GM18517 (cell line): ENCODE data around the gene RAMP3.

Experiments
- ATAC-seq: cut with Tn5 transposase; IDR thresholded peaks from one replicate; pipeline ENCODE4 v1.9.1; 2021; ENCODE audit warnings: mild to moderate bottlenecking, moderate library complexity; ENCODE audit not compliant: unreplicated experiment

The RAMP3 gene

DNA sequence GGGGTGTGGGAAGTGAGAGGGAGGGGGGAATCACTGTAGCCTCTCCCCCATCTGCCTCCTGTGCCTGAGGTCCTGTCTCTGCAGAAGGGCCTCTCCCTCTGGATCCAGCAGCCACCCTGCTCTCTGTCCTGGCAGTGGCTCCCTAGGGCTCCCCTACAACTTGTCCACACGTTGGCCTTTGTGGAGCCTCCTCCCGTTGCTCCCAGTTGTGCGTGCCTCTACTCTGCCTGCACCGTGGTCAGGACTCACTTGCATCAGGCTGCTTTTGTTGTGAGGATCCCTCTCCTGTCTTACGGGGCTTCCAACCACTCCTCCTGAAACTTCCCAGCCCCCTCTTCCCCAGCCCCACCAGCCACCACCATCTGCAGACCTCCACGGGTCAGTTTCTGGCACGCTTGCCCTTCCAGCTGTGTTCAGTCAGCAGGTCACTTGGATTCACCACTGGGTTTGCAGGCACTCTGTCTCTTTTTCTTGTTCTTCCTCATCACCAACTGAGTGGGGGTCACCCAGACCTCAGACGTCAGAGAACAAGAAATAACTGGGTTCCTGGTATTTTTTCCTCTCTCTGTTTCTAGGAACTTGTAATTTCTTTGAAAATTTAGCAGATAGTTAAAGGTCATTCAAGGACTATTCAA lies 62.3 kb downstream of the RAMP3 start:
- no peak for ATAC-seq

- ATAC-seq: no peak
Observed at GRCh38 chr7:45220846-45221618, 63.4 kb downstream of the RAMP3 start.

DNA sequence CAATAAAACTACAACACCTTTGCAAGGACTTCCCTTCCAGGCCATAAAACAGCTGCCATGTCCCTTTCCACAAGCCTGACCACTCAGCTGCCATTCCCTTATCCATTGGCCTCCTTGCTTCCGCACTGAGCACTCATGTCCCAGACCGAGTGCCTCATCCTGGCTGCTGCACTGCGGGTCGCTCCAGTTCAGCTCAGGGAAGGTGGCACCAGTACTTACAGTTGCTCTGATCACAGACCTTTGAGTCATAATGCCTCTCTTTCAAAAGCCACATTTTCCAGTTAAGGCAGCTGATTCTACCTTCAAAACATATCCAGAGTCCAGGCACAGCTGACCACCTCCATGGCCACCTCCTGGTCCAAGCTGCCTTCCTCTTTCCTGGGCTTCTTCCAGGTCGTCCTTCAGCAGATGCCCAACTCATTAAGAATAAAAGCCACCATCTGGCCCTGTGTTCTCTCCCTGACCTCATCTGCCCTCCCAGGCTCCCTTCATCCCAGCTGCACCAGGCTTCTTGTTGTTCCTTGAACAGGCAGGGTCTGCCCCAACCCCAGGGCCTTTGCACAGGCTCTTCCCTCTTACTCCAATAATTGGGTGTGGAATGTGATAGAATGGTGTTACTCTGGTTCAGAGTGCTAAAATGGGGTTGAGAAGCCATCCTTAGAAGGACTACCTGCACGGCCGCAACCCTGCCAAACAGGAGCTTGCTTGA lies 64.5 kb downstream of the RAMP3 start:
- ATAC-seq: no peak

- ATAC-seq: no peak
Observed at GRCh38 chr7:45223078-45223477, 65.5 kb downstream of the RAMP3 start.

DNA sequence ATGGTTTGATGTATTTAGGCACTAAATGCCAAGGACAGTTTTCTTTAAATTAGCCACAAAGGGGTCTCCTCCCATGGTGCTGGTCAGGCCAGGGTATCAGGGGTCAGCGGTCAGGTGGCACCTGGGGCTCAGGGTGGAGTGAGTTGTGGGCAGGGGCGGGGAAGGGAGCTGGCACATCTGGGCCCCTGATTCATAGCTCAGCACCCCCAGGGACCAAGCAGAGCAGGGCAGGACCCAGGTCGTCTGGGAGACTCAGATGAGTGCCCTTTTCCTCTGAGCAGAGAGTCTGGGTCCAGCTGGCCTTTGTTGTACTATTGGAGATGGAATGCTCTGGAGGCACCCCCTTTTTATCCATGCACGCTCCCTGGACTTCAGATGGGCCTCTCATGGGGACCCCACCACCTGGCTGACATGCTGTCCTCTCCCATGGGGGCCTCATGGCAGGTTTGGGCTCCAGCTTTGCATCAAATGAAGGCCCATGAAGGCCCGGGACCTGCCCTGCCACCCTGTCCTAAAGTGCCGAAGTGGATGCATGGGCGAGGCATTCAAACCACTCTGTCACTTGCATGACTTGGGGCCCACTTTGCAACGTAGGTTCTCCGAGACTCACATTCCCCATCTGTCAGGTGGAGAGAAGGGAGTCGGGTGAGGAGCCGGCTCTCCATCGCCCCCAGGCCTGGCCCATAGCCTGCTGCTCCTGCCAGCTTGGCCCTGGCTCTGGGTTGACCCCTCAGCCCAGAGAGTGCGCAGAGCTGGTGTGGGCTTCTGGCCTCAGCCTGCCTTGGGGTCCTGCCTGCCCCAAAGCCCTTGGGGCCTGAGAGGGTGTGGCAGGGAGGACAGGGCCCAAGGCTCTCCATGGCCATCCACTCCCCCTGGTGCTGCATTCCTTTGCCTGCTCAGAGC lies 66.4 kb downstream of the RAMP3 start:
- ATAC-seq: no peak

GRCh38 chr7:45224832-45225231 lies 67.2 kb downstream of the RAMP3 start:
- ATAC-seq: no peak

GRCh38 chr7:45225311-45225947 lies 67.8 kb downstream of the RAMP3 start:
- no peak for ATAC-seq

GRCh38 chr7:45225948-45226335 lies 68.4 kb downstream of the RAMP3 start:
- ATAC-seq: no peak

GRCh38 chr7:45229156-45229920 lies 71.7 kb downstream of the RAMP3 start:
- ATAC-seq: no peak

GRCh38 chr7:45230083-45230482 lies 72.5 kb downstream of the RAMP3 start:
- no peak for ATAC-seq

- ATAC-seq: no peak
Observed at GRCh38 chr7:45230611-45231165, 73.1 kb downstream of the RAMP3 start.

DNA sequence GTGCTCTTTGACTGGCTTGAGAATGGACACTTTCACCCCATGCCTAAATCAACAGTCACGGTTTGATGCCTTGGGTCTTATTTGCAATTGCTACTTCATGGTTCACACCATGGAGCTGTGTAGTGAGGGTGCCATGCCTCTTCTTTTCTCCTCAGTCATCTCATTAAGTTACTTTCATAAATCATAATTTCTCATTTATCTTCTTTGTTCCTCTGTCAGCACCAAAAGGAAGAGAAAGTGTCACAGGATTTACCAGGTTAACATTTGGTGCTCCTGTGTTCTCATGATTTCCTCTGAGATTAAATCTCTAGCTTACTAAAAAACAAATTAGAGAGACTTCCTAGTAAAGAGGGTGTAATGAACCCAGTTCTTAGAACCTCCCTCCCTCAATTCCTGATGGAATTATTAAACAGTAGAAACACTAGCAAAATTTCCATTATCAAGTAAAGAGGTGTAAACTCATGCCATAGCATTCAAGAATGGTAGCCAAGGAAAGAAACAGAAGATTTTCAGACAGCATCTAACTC lies 75.7 kb downstream of the RAMP3 start:
- no peak for ATAC-seq
